Kasumi-1 (cell line): ENCODE data around the gene NTRK2.
"Not testable (repeated sequence)": the region's sequence is repeated elsewhere in the genome, so short reads cannot be mapped to it uniquely, and the experiment has no call there.

Experiments used
- DNase-seq, 2 experiments: peaks; one replicate each; lab custom pipeline; 2025; lab: John Stamatoyannopoulos, UW

NTRK2 gene

GRCh38 chr9:84893419-84894128 lies 224.0 kb downstream of the NTRK2 start:
- DNase-seq, result no peak

- DNase-seq, result no peak
Observed at GRCh38 chr9:84894859-84895258, 225.3 kb downstream of the NTRK2 start.

- no peak for DNase-seq
Observed at GRCh38 chr9:84897362-84898094, 228.0 kb downstream of the NTRK2 start.

GRCh38 chr9:84898188-84898587 lies 228.7 kb downstream of the NTRK2 start:
- no peak for DNase-seq

GRCh38 chr9:84898618-84899017 lies 229.1 kb downstream of the NTRK2 start:
- not testable (repeated sequence) for DNase-seq

- DNase-seq, result no peak
Observed at GRCh38 chr9:84899326-84899725, 229.8 kb downstream of the NTRK2 start.

- no peak for DNase-seq
Observed at GRCh38 chr9:84900421-84900820, 230.9 kb downstream of the NTRK2 start.

GRCh38 chr9:84903963-84904362 lies 234.4 kb downstream of the NTRK2 start:
- DNase-seq, result no peak

- DNase-seq, result no peak
Observed at GRCh38 chr9:84916769-84917168, 247.2 kb downstream of the NTRK2 start.

GRCh38 chr9:84917366-84918070 lies 248.0 kb downstream of the NTRK2 start:
- no peak for DNase-seq

- no peak for DNase-seq
Observed at GRCh38 chr9:84919440-84919839, 249.9 kb downstream of the NTRK2 start.

GRCh38 chr9:84921175-84921574 lies 251.6 kb downstream of the NTRK2 start:
- no peak for DNase-seq

GRCh38 chr9:84922051-84922450 lies 252.5 kb downstream of the NTRK2 start:
- DNase-seq, result no peak

GRCh38 chr9:84924266-84924665 lies 254.7 kb downstream of the NTRK2 start:
- no peak for DNase-seq

- no peak for DNase-seq
Observed at GRCh38 chr9:84925225-84925872, 255.8 kb downstream of the NTRK2 start.

GRCh38 chr9:84926793-84927192 lies 257.3 kb downstream of the NTRK2 start:
- DNase-seq, result no peak

- no peak for DNase-seq
Observed at GRCh38 chr9:84928419-84928818, 258.9 kb downstream of the NTRK2 start.

GRCh38 chr9:84929068-84929467 lies 259.5 kb downstream of the NTRK2 start:
- no peak for DNase-seq

- DNase-seq, result no peak
Observed at GRCh38 chr9:84932915-84933527, 263.5 kb downstream of the NTRK2 start.

GRCh38 chr9:84935528-84936117 lies 266.1 kb downstream of the NTRK2 start:
- DNase-seq, result no peak

GRCh38 chr9:84937180-84937579 lies 267.7 kb downstream of the NTRK2 start:
- no peak for DNase-seq

- DNase-seq, result no peak
Observed at GRCh38 chr9:84937581-84937980, 268.1 kb downstream of the NTRK2 start.
